Tongue (tissue), 2 donors: Measurements from ENCODE around the gene TMEM132C. TPM values are rescaled to one million over a fixed set of nuclear protein-coding genes. Genes with fewer than 3 reads are reported as not detected.

Experiments used
- DNase-seq: peaks from one replicate; pipeline ENCODE4 v3.0.0-alpha.2; 2015
- total RNA-seq: library from RNA; depleted of rRNA; stranded (reverse); fragments of >200 nt; gene quantifications from one replicate; pipeline ENCODE4 v1.2.3, GENCODE V29; 2014

Gene TMEM132C
- total RNA-seq, 1 donor from 2014 or later = 8.7 TPM

DNA sequence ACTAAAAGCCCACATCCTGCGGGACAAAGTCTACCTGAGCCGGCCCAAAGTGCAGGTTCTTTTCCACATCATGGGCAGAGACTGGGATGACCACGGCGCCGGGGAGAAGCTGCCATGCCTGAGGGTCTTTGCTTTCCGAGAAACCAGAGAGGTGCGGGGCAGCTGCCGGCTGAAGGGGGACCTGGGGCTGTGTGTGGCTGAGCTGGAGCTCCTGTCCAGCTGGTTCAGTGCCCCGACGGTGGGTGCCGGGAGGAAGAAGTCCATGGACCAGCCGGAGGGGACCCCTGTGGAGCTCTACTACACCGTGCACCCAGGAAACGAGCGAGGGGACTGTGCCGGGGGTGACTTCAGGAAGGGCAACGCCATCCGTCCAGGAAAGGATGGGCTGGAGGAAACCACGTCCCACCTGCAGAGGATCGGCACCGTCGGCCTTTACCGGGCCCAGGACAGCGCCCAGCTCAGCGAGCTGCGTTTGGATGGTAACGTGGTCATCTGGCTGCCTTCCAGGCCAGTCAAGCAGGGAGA lies 148.1 kb downstream of the TMEM132C start:
- no peak for DNase-seq

DNA sequence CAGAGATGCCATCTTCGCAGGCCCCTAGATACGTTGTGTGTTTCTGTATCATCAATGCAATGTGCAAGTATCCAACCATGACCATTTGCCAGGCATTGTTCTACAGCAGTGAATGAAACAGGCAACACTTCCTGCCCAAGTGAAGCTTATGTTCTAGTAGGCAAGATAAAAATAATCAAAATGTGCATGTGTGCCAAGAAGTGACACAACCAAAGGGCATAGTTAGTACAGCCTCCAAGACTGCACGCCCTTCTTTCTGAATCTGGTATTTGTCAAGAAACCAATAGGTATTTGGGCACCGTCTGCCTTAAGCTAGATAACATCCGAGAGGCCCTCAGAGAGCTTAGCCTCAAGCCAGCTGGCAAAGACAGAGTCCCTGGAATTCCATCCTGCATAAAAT lies 152.0 kb downstream of the TMEM132C start:
- DNase-seq = no peak

DNA sequence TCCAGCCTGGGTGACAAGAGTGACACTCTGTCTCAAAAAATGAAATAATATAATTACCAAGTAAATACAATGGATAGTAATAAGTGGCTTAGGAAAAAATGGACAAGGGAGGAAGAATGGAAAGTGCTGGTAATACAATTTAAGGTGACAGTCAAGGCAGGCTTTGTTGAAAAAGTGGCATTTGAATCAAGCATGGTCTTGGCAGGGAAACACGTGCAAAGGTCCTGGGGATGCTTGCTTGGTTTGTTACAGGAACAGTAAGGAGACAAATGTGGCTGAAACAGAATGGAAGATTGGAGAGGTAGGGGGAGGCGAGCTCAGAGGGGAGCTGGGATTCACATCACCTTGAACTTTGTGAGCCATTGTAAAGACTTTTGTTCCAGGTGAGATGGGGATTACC lies 153.2 kb downstream of the TMEM132C start:
- DNase-seq = no peak

DNA sequence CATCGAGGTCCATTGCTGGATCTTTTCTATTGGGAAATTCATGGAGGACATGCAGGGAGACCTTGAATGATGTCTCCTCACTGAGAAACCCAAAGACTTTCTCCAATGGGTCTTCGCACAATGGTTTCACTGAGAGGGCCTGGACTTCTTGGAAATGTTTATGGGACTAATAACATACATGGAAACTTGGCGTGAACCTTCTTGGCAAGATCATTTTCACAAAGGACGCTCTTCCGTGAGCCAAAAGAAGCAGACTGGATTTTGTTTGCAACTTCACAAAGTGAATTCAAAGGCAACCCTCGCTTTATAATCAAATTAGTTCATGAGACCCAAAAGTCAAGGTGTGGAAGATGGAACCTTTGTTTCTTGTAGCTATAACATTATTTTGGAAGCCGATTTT lies 154.4 kb downstream of the TMEM132C start:
- DNase-seq = peak; percentile 61

DNA sequence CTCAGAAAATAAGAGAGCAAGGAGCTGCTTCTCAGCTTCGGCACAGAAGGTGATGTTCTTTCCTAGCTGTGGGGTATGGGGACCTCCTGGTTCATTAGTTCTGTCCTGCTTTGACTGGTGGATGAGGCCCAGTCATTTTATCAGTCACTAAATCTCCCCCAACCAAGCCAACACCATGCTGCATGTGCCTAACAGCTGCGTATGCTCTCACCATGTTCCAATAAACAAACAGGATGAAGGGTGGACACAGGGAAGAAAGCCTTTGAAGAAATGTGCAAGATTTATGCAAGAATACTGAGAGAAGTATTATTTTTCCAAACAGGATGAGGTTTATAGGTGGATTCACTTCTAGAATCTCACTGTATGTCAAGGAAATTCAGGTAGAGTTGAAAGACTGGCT lies 156.2 kb downstream of the TMEM132C start:
- DNase-seq = no peak

DNA sequence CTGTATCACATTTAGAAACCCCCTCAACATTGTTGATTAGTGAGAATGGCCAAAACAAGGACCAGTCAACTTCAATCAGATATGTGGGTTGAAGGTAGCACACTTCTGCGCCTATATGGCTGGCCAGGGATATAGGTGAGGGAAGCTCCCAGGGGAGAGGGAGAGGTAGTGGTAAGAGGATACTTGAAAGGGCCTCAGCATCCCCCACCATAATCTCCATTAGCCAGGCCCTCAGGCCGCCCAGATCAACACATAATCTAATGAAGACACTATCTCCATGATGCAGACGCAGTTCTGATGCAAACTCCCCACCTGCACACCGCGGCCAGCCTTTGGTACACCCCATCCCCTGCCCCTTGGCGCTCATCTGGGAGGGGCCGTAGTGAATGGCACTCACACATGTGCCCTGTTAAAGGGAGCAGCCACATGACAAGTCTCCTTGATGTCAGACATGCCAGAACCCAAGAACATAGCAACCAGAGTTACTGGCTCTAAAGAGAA lies 158.0 kb downstream of the TMEM132C start:
- DNase-seq = no peak

DNA sequence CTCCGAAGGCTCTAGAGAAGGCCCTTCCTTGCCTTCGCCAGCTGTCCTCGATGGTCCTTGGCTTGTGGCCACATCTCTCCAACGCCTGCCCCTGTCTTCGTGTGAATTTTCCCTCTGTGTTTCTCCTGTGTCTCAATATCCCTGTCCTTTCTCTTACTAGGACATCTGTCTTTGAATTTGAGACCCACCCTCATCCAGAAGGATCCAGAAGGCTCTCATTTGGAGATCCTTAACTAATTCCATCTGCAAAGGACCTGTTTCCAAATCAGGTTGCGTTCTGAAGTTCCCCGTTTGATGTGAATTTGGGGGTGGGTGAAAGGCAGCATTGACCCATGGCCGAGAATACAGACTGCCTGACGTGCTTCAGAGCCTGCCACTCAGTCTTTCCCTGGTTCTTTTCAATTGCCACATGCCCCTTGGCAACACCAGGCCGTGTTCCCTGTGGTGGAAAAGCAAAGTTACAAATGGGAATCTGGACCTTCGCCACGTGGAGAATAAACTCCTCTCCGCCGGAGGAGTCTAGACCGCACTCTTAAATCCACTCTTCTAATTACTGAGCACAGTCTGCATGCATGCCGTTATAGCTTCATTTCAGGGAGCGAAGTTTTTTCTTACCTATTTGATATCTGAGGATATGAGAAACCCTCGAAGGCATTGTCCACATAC lies 158.8 kb downstream of the TMEM132C start:
- peak; percentile 46 for DNase-seq

DNA sequence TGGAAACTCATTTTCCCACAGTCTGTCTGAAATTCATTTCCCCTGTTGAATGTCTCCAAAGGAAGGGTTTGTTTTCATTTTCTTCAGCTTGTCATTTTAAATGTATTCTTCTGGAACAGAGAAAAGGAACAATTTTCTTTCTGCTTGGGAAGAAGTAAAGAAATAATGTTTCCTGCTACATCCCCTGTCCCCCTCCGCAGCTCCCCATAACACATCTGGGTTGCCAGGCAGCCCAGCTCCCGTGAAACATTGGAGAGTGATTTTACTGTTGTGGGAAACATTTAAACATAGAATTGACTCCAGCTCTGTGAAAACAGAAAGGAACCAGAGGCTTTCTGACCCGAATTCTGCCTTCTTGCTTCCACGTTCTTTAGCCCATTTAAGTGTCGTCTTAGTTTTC lies 159.5 kb downstream of the TMEM132C start:
- peak; percentile 85 for DNase-seq

DNA sequence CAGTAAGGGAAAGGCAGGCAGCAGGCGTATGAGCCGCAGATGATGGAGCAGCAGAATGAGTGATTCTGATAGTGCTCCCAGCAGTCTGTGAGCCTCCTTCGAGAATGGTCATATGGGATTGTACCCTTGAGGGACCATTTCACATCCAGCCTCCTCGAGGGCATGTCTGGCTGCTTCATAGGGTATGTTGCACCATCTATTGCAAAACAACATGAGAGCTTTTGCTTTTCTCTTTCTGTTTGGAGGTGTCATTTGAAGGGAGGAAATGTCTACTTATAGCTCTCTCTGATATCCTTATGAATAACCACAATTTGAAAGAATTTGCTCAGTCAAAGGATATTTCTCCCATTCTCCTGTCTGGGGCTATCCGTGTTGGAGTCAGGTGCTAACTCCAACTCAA lies 172.8 kb downstream of the TMEM132C start:
- DNase-seq = no peak

DNA sequence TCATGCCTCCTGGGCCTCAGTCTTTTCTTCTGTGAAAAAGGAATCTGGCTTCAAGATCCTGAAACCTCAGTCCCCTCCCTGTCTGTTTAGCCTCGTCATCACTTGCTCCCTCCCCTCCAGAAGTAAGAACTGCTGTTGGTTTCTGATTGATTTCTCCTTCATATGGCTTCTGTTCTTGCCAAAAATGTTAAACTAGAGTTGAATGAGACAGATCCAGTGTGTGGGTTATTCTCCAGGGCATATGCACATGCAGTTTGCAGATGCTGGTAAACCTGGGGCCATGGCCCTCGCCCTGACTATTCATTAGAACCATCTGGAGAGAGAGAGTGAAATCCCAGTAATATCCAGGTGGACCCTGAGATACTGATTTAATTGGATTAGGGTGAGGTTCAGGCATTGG lies 175.1 kb downstream of the TMEM132C start:
- peak; percentile 34 for DNase-seq

DNA sequence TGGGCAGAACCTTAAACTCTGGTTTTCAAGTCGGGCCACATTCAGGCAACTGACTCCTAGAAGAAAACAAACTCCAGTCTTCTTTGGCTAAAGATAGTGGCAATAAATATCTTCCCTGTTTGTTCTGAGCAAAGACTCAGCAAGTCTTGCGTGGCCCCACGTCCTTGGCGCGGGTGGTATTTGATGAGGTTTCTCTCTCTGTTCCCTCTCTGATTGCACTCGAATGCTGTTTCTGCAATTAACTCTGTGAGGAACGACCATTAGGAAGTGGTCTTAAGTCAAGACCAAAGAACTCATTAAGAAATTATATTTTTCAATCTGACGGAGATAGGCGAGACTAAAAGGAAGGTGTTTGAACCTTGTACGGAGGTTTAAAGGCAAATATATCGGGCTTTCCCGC lies 177.6 kb downstream of the TMEM132C start:
- no peak for DNase-seq

DNA sequence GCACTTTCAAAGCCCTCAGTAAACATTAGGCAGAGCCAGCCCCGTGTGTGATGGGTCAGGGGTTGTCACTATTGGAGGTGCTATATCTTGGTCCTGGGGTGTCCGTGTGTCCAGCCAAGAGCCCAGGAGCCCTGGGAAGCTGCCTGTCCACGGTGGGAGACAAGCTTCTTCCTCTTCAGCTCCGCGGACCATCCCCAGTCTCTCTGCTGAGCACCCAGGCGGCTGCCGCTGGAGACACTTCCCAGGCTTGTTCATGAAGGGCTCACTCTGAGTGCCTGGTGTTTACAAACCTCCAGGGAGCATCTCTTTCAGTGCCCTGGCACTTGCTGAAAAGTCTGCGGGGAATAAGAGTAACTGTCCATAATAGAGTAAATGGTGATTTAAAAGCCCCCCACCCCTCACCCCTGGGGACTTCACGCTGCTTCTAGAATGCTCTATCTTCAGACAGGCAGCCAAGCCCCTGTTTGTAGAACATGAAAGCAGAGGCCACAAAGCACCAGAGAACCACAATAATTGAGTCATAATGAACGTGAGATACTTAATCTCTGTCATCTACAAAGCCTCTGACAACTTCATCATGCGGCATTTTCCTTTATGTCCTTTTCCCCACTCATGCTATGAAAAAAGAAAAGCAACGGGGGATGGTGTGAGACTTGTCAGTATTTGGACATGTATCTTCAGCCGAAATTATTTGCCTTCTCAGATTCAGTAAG lies 178.6 kb downstream of the TMEM132C start:
- no peak for DNase-seq

DNA sequence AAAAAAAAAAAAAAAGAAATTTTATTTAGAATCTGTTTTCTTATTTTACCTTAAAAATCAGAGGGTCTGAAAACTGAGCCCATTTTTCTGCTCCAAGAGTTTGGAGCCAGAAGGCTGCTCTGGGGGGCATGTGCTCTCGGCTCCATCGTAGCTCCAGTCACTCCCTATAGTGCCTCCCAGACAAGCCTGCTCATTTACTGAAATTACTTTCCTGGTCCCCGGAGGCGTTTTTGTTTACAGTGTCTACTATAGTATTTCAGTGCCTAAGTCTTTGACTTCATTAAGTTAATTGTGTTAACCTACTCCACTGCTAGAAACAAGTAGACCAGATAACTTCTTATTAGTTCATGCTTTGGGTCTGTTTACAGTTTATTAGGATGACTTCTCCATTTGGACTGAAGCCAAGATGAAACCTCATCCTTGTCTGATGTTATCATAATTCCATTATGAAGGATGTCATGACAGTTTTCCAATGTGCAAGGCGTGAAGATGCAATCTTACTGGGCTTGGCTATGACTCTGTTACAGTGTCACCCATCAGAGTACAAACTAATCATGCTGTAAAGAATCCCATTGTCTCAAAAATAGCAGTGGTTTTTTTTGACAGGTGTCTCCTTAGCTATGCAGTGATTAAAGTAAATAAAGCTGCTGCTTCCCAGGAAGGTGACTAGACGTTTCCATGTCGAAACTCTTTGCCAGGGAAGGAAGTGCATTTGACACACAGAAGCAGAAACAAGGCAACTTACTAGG lies 182.3 kb downstream of the TMEM132C start:
- DNase-seq = peak; percentile 71

DNA sequence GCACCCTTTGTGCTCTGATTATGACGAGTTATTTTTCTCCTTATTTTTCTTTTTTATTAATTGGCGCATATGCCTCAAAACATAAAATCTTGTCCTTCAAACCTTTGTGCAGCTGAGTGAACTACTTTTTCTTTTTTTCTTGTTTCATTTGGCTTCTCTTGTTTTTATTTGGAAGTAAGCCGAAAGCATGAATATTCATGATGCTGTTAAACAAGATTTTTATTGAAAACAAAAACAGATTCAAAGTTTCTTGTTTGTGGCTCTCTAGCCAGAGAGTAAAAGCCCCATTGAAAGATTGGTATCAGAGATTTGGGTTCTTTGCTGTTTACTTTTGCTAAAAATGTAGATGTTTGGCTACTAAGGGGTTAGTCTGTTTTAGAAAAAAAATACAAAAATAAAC lies 183.8 kb downstream of the TMEM132C start:
- no peak for DNase-seq

DNA sequence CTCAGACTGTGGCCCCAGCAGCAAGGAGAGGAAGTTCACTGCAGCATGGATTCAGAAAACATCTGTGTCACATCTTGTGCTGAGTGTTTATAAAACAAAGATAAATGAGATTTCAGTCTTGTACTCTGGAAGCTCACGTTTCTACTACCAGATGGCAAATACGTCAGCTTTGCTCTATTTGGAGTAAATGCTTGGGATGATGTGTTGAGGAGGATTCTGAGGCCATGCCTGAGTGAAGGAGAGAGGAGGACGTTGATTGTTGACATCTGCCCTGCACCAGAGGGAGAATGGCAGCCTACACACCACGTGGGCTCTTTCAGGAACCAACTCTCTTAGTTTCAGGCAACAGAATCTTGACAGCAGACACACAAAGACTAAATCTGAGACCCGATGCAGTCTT lies 188.9 kb downstream of the TMEM132C start:
- peak; percentile 68 for DNase-seq

DNA sequence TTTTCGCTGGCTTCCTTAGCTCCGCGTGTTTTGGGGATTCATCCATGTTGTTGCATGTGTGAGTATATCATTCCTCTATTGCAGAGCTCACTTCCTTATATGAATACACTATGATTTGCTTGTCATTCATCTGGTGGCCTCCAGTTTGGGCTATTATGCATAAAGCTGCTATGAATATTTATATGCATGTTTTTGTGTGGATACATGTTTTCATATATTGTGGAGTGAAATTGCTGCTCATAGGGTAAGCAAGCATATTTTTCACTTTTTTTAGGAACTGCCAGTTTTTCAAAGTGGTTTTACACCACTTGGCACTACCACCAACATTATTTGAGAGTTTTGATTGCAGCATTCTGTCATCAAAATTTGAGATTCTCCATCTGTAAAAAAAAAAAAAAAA lies 190.0 kb downstream of the TMEM132C start:
- DNase-seq = no peak

DNA sequence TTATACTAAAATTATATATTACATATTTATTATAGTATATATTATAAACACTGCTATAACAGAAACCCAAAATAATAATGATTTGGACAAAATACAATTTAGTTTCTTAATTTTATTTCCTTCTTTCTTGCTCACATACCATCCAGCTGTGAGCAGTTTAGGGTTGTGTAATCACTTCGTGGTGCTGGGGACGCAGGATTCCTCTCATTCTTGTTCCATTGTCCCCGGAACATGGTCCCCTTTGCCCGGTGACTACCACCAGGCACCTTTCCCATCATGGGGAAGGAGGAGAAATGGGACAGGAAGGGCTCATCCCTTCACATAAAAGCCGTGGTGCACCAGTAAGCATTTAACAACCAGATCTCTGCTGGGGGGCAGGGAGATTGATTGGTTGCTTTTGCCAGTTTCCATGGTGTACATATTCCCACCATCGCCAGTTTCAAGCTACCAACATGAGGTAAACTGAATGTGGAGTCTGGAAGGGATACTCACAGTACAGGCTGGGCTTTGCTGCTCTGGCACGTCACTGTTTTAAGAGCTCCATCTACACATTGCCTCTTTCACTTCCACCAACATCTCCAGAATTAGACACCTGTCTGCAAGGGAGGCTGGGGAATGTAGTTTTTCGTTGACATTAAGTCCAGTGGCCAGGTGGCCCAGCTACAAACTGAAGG lies 191.5 kb downstream of the TMEM132C start:
- no peak for DNase-seq

DNA sequence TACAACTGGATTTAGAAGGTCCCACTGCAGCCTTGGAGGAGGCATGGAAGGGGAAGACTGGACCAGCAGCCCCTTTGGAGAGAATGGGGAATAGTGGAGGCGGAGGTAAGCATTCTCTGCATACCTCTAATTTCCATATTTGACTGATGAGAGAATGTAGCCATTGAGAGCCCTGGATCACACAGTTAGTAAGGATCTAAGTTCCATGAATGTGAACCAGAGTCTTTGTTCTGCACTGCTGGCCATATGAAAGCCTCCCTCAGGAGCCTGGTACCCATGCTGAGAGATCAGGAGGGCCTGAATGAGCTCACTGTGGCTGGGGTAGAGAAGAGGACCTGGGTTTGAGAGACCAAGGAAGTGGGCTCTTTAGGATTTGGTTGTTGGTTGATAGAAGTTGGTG lies 192.1 kb downstream of the TMEM132C start:
- no peak for DNase-seq

DNA sequence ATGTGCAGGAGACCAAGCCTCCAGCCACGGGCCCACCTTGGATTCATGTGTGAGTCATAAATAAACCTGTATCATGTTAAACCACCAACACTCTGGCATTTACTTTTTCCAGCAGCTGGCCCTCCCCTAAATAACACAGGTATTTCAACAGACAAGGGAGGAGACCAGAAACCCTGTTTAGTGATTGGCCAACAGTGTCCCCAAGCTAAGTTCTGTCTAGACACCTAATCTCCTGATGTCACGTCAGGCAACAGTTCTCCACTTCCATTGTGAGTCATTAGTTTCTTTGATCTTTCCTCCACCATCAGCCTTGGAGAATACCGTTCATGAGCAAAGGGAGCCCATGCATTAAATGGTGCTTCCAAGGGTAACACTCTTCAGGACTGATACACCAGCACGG lies 196.9 kb downstream of the TMEM132C start:
- DNase-seq = no peak

DNA sequence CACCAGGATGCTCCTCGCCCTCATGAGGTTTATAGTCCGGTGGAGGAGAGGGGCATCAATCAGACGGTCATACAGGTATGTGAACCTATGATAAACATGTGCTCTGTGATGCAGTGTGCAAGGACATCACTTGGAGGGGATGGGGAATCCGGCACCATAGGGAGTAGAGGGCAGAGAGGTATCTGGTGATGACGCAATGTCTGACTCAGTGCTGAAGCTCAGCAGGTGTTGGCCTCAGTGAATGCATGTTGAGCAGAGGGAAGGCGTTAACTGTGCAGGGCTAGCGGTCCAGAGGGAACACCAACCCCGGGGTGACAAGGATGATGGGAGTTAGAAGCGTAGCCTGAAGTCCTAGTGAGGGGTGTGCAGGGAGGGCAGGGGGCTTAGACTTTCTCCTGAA lies 200.9 kb downstream of the TMEM132C start:
- DNase-seq = no peak

DNA sequence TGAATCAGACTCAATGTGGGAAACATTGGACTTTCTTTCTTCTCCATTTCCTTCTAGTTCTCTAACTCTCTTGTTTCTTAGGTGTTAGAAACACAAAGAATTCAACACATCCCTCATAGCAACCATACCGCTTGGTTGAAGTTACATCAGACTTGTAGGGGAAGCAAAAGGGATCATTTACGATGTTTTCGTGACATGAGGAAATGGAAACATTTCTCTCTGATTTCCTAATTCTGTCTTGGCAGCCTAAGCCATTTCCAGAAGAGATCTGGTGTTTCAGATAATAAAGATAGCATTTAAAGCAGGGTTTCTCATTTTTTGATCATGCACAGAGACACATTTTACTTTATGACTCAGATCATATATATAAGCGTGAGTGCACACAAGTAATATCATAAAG lies 202.0 kb downstream of the TMEM132C start:
- no peak for DNase-seq

DNA sequence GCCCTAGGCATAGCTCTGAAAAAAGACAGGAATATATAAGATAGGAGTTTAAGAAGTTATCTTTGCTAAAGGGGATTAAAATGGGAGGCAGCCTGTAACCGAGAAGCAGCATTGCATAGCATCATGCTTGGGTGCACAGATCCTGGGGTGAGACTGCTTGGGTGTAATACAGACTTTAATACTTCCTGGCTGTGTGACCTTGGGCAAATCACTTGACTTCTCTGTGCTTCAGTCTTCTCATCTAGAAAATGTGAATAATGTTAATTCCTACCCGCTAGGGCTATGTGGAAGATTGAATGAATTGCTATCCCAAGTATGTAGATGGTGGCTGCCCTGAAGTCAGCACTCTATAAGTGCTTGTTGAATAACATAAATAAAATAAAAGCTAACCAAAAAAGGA lies 204.5 kb downstream of the TMEM132C start:
- no peak for DNase-seq

DNA sequence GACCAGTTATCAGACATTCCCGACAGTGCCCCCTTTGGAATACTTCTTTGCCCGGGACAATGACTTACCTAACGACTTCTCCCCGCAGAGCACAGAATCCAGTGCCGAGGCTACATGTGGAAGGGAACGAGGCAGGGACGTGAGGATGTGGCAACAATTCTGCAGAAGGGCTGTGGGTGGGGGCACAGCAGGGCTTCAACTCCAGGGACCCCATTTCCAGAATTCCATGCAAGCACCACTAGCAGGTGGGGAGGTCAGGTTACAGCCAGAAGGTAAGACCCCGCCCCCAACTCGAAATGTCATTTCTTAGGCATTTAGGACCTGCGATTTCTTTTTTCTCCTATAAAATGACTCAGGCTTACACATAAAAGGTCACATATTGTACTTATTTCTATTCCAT lies 207.9 kb downstream of the TMEM132C start:
- DNase-seq = no peak
